Stomach smooth muscle (tissue), 2 donors: Measurements from ENCODE around the gene MAT2A.
"Not testable (repeated sequence)": the region's sequence is repeated elsewhere in the genome, so short reads cannot be mapped to it uniquely, and the experiment has no call there.

Source experiments
- H3K27ac ChIP-seq: one replicate; pipeline ENCODE4 v1.7.0; 2013; ENCODE audit warnings: mild to moderate bottlenecking, low read length, inconsistent platforms
- H3K27me3 ChIP-seq, 2 donors: one replicate each; pipeline ENCODE4 v1.7.0; 2013; ENCODE audit warnings: low read length in 2 of 2; ENCODE audit not compliant: insufficient read depth in 2 of 2, control insufficient read depth in 1 of 2
- H3K36me3 ChIP-seq, 2 donors: one replicate each; pipeline ENCODE4 v1.7.0; 2013; ENCODE audit warnings: low read length in 2 of 2; ENCODE audit not compliant: control insufficient read depth in 2 of 2, insufficient read depth in 2 of 2
- H3K4me1 ChIP-seq: one replicate; pipeline ENCODE4 v1.7.0; 2013; ENCODE audit warnings: low read length; ENCODE audit not compliant: control insufficient read depth, insufficient read depth
- H3K4me3 ChIP-seq, 2 donors: one replicate each; pipeline ENCODE4 v1.7.0; 2013; ENCODE audit warnings: low read length in 2 of 2
- H3K9ac ChIP-seq, 2 donors: one replicate each; pipeline ENCODE4 v1.7.0; 2013; ENCODE audit warnings: low read length in 2 of 2, mild to moderate bottlenecking in 1 of 2
- H3K9me3 ChIP-seq, 2 donors: one replicate each; pipeline ENCODE4 v1.7.0; 2013; ENCODE audit warnings: low read length in 2 of 2; ENCODE audit not compliant: control insufficient read depth in 2 of 2
- donor health status: healthy.
- donor health status: Pancreatic carcinoma.

The MAT2A gene

DNA sequence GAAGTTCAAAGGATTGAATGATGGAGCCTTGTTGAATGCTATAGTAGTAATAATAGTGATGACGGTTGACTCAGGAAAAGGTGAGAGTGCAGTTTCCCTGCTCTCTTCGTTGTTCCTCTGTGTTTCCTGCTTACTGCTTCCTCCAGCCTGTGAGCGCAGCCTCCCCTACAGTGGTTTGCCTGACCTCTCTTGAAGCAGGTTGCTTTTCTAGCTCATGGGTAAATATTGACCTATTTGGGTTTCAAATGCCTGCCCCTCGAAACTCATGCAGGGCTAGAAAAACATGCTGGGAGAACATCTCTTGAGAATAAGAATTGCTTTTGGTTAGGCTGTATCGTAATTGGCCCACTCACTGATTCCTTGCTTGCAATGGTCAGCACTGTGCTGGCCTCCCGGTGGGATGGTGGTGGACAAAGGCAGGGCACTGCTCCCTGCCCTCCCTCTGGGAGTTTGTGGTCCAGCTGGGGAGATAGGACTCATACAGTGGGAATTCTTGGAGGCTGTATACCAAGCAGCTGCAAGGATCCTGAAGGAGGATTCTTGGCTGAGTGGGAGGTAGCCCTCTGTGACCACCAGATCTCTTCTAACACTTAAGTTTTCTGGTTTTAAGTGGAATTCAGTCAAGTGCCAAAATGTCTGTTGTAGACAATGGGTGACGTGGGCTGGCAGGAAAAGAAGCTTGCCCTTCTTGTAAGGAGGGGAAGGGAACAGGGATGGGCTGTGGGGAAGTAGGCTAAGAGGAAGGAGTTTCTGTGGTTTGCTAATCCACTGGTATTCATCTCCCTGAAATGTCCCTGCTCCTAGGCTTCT lies 51.2 kb downstream of the MAT2A start:
- H3K36me3 ChIP-seq, result no peaks in the 10 kb centered on the region
- H3K4me1 ChIP-seq, result peaks cover 43% of the 10 kb centered on the region
- H3K9ac ChIP-seq, result no peak overlapping the region
- H3K4me3 ChIP-seq, result no peak overlapping the region
- H3K27ac ChIP-seq, result peak overlapping the region; percentile 37
- no peaks in the 10 kb centered on the region for H3K27me3 ChIP-seq
- H3K9me3 ChIP-seq, result no peaks in the 10 kb centered on the region

DNA sequence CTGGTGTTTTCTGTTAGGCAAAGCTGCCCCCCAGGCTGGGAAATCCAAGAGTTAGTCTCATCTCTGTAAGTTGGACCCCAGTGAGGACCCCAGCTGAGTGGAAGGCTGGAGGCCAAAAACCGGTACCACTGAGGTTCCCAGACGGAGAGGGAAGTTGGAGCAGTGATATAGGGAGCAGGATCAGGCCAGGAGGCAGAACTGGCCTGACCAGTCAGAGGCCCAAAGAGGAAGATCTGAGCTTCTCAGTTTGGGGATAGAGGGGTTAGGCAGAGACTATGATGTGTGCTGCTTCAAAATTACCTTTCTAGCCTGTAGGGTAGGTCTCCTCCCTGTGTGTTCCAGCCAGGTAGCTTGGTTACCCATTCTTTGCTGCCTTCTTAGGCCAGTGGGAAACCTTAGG lies 52.0 kb downstream of the MAT2A start:
- Histone ChIP-seq H3K36me3 (no peaks in the 10 kb centered on the region), H3K9ac (no peak overlapping the region), H3K9me3 (no peaks in the 10 kb centered on the region), H3K4me1 (peaks cover 39% of the 10 kb centered on the region), H3K4me3 (no peak overlapping the region), H3K27me3 (no peaks in the 10 kb centered on the region), H3K27ac (peak overlapping the region; percentile 37)

DNA sequence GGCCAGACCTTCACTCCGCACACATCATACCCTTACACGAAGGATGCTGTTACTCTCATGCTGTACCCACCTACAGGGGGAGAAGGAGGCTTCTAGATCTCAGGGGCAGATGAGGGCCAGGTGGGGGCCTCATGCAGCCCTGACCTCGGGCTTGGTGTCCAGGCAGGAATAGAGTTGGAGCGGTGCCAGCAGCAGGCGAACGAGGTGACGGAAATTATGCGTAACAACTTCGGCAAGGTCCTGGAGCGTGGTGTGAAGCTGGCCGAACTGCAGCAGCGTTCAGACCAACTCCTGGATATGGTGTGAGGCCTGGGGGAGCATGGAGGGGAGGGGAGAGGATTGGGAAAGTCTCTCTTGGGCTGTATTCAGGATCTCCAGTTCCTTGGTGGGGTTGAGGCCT lies 52.6 kb downstream of the MAT2A start:
- Histone ChIP-seq H3K4me3 (no peak overlapping the region), H3K4me1 (peaks cover 45% of the 10 kb centered on the region), H3K27ac (peak overlapping the region; percentile 41), H3K9ac (no peak overlapping the region), H3K27me3 (no peaks in the 10 kb centered on the region), H3K36me3 (peaks cover 0 to under 1% of the 10 kb centered on the region in 2 donors), H3K9me3 (no peaks in the 10 kb centered on the region)

DNA sequence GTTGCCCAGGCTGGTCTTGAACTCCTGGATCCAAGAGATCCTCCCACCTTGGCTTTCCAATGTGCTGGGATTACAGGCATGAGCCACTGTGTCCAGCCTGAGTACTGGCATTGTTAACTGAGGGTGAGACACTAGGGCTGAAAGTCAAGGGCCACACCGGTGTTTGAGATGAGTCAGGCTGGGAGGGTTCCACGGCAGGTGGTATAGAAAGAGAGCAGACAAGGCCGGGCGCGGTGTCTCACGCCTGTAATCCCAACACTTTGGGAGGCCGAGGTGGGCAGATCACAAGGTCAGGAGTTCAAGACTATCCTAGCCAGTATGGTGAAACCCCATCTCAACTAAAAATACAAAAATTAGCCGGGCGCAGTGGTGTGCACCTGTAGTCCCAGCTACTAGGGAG lies 53.3 kb downstream of the MAT2A start:
- H3K4me3 ChIP-seq, H3K9me3 ChIP-seq, H3K36me3 ChIP-seq, H3K9ac ChIP-seq, H3K27ac ChIP-seq, H3K27me3 ChIP-seq: not testable (repeated sequence)
- peaks cover 53% of the 10 kb centered on the region for H3K4me1 ChIP-seq

DNA sequence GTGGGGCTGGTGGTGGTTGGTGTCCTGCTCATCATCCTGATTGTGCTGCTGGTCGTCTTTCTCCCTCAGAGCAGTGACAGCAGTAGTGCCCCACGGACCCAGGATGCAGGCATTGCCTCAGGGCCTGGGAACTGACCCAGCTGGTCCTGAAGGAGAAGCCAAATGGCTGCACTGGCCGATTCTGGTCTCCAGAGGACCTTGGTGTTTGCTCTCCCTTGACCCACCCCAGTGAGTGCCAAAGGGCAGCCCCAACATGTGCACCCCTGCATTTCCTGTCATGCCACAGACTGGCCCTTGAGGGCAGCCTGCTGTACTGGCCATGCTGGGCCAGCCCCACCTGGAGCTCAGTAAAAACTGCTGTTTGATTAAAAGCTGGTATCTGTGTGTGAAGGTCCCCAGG lies 54.1 kb downstream of the MAT2A start:
- H3K9me3 ChIP-seq, result no peaks in the 10 kb centered on the region
- H3K27ac ChIP-seq, result no peak overlapping the region
- H3K4me1 ChIP-seq, result peaks cover 53% of the 10 kb centered on the region
- H3K36me3 ChIP-seq, result peaks cover 6 to 12% of the 10 kb centered on the region in 2 donors
- no peak overlapping the region for H3K9ac ChIP-seq
- H3K4me3 ChIP-seq, result no peak overlapping the region
- H3K27me3 ChIP-seq, result no peaks in the 10 kb centered on the region
